Bone marrow (tissue), 2 donors: ENCODE results near the gene USP35.
"Not testable (repeated sequence)": the region's sequence is repeated elsewhere in the genome, so short reads cannot be mapped to it uniquely, and the experiment has no call there.

Source experiments
- DNase-seq, 2 donors: peaks; one replicate each; lab custom pipeline; 2025; lab: John Stamatoyannopoulos, UW

The USP35 gene

DNA sequence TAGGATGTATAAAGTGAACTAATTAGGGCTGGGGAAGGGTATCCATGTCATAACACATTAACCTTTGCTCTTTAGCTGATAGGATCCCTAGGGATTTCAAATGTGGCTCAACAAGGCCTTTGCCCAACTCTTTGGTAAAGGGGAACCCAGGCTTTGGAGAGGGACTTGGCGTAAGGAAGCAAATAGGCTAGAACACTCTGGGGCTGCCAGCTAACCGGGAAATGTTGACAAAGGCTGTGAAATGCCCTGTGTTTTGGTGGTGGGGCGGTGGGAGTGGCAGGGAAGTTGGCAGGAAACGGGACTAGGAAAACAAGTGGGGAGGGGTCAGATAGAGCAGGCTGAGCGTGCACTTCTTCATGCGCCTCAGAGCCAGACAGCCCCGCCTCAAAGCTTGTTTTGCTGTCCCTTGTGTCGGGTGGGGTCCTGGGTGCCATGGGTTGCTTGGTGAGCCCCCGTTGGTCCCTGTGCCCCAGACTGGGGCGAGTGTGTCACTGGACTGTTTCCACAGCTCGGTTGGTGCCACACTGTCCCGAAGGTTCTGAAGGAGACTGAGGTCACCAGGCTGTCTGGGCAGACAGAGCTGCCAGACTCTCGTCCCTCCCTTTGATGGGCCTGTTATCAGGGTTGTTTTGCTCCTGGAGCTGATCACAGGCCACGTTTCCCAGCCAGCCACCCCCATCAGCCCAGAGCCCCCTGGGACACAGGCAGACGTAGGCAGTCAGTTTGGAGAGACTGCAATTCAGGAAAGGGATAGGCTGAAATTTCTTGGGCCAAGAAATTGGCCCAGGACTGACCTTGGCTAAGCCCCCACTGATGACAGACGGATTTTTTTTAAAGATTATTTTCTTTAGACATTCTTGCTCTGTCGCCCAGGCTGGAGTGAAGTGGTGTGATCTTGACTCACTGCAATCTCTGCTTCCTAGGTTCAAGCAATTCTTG is 19.9 kb upstream of the USP35 start:
- no peak for DNase-seq

DNA sequence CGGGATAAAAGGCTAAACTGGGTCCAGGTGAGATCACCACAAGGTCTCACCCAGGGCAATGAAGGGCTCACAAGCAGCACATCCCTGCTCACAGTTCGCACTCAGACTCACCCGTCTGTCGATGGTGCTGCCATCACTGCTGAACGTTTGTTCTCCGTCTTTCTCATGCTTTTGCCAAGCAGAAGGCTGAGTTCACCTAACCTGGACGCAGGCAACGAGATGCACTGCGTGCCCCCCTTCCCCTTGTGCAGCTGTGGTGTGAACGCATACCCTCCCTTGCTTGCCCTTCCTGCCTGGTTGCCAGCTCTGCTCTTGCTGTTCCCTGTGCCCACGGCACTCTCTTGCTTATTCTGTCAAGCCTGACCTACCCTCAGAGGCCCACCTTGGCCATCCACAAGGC is 18.3 kb upstream of the USP35 start:
- DNase-seq = no peak

DNA sequence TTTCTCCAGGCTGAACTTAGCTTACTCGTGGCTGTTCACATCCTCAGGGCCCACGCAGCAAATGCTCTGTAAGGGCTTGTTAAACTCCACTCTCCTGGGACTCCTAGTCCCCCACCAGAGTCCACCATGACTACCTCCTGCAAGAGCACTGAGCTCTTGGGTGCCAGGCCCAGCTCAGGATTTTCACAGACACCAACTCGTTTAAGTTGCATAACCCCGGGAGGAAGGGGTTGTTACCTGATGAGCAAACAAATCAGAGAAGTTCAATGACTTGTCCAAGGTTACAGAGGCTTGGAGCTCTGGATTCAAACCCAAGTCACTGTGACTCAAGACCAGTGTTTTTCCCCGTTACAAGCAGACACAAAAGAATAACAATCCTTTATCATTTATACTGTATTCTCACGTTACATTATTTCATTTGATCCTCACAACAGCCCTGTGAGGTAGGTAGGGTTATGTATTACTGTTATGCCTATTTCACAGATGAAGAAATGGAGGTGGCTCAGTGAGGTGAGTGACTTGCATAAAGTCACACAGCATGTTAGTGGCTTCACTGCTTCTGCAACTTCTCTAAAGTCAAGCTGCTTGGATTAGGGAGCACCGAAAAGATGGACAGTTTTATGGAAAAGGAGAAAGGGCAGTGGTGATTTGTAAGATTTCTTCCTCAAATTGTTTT is 17.7 kb upstream of the USP35 start:
- no peak for DNase-seq

DNA sequence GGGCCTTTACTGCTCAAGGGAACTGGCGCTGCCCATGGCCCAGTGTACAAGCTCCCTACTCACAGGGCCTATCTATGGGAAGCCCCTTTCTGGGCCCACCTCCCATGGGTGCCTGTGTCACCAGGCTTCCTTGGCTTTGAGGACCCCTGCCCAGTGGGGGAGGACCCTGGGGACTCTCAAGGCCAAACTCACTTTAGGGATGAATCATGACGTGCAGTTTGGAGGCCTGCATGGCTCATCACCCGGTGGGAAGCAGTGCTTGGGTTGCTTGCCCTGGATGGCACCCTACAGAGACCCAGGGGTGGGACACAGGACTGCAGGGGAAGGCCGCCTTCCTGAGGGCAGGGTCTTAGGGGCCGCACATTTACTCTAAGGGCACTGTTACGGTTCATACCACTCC is 16.8 kb upstream of the USP35 start:
- DNase-seq = no peak

DNA sequence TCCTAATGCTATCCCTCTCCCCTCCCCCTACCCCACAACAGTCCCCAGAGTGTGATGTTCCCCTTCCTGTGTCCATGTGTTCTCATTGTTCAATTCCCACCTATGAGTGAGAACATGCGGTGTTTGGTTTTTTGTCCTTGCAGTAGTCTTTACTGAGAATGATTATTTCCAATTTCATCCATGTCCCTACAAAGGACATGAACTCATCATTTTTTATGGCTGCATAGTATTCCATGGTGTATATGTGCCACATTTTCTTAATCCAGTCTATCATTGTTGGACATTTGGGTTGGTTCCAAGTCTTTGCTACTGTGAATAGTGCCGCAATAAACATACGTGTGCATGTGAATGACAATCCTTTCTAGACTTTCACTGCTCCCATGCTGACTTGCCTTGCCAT is 12.9 kb upstream of the USP35 start:
- DNase-seq = not testable (repeated sequence)

DNA sequence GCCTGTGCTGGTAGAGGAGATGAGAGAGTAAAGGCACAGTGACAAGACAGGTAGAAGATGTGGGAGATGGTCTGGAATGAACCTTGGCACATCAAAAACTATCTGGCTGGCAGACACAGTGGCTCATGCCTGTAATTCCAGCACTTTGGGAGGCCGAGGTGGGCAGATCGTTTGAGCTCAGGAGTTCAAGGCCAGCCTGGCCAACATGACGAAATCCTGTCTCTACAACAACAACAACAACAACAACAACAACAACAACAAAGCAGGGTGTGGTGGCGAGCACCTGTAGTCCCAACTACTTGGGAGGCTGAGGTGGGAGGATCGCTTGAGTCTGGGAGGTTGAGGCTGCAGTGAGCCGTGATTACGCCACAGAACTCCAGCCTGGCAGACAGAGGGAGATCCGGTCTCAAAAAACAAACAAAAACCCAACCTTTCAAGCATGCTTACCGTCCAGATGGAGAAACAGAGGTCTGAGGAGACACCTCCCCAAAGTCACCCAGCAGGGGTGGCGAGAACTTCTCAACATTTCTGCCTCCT is 12.0 kb upstream of the USP35 start:
- no peak for DNase-seq

DNA sequence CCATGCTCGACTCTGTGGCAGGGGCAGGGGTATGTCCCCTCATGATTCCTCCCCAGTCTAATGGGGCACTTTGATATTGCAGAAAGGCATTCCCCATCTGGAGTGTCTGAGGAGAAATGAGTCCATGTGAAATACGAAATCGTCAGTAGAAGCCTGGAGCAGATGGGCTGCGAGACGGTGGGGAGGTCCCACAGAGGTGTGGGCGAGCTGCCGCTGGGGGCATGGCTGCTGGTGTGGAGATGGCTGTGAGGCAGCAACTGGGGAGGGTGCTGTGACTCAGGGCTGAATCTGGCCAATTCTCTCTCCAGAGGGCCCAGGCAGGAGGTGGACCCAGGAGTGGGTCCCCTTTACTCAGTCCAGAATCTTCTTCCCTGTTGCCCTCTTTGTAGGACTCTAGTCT is 11.5 kb upstream of the USP35 start:
- no peak for DNase-seq

DNA sequence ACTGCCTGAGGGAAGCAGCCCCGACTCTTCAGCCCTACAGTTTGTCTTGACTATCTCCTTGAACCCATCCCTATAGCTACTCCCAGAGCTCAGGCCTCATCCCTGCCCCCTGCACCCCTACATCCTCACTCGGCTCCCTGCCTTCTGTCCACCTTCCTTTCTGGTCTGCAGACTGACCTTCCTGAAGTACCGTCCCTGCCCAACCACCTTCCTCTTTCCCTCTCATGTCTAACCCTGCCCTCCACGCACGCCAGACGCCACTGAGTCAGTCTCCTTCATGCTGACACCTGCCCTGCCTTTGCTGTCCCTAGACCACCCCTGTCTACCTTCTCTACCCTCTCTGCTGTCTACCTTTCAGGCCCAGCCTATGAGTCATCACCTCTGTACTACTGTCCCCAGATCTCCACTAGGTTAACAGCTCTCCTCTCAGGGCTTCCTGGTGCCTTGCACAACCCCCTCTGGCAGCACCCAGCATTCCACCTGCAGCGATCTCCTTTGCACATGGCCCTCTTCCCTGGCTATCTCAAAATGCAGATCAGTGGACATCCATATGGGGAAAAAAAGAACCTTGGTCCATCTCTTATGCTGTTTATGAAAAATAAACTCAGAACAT is 9.2 kb upstream of the USP35 start:
- no peak for DNase-seq

DNA sequence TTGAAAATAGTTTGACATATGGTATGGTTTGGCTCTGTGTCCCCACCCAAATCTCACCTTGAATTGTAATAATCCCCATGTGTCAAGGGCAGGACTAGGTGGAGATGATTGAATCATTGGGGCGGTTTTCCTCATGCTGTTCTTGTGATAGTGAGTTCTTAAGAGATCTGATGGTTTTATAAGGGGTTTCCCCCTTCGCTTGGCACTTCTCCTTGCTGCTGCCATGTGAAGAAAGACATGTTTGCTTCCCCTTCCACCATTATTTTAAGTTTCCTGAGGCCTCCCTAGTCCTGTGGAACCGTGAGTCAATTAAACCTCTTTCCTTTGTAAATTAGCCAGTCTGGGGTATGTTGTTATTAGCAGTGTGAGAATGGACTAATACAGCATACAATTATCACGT is 8.0 kb upstream of the USP35 start:
- no peak for DNase-seq

DNA sequence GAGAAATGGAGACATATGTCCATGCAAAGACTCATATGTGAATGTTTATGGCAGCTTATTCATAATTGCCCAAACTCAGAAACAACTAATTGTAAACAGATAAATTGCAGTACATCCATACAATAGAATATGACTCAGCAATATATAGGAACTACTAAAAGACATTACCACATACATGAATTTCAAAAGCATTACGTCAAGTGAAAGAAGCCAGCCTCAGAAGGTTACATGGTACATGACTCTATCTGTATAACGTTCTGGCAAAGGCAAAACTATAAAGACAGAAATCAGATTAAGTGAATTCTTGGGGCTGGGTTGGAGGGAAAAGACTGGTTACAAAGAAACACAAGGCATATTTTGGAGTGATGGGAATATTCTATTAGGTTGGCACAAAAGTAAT is 7.5 kb upstream of the USP35 start:
- DNase-seq = no peak

DNA sequence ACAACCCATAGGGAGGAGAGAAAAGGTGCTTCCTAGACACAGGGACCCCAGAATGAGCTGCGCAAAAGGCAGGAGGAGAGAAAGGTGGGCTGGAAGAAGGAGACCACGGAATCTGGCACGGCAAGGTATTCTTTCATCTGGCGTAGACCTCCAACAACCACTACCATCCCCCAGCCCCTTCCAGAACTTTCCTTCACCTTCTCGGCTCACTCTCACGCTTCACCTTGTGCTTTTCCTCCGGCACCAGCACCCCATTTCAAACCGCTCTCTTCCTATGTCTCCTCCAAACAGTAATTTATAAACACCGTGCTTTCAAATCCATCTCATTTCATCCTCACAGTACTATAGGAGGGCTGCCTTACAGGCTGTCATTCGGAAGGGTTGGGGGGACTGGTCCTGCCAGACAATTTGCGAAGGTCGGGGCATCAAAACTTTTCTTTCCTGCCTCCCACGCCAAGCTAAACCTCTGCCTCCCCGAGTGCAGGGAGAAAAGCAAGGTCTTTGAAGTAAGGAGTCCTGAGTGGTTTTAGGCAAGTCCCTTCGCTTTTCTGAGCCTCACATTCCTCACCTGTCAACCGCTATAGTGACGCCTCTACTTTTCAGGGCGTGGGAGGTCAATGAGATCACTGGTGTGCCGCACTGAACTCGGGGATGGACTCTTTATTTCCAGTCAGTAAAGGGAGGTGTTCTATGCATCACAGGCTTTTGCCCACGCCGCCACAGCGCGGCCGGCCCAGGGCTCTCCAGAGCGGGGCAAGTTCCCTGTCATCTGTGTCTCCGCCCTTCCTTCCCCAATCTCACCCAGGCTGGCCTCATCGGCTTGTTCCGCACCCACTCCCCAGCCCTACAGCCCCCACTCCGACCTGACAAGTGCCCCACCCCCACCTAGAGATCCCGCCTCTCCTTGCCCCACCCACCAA is 1.1 kb upstream of the USP35 start:
- peak; percentile 89 to 96 for DNase-seq

DNA sequence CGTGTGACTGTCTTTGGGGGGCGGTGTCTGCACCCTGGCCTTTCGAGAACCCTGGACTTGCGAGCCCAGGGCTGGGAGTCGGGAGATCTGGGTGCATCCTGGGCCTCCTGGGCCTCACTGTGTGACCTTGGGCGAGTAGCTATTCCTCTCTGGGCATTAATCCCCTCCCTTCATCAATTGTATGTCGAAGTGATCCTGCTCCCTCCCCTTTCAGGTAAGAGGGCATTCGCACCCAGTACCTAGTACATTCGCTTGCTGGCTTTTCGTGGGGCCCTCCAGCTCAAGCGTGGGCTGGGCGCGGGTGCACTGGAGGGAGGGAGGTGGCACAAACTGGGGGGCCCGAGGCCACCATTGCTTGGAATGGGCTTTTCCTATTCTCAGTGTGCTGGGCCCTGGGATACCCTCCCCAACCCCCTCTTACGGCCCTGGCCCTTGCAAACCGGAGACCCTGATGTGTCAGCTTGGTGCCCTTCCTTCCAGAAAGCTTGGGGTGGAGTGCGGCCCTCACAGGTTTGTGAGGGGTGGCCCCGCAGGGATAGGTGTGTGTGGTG is 530 bp downstream of the USP35 start:
- no peak for DNase-seq

DNA sequence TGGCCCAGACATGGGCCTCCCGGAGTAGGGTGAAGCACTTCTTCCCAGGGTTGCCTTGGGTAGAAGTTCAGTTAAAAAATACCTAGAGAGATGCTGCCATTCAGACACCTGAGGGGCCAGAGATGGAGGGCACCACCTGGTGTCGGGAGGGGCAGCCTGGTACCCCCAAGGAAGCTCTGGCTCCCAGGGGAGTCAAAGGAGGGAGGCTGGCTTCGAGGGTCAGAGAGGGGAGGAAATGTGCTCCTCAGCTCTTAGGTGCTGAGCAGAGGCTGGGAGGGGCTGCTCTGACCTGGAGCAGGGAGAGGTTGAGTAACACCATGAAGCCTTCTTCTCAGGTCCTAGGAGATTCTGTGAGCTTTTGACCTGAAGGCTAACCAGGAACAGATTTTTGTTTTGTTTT is 1.1 kb downstream of the USP35 start:
- DNase-seq = no peak

DNA sequence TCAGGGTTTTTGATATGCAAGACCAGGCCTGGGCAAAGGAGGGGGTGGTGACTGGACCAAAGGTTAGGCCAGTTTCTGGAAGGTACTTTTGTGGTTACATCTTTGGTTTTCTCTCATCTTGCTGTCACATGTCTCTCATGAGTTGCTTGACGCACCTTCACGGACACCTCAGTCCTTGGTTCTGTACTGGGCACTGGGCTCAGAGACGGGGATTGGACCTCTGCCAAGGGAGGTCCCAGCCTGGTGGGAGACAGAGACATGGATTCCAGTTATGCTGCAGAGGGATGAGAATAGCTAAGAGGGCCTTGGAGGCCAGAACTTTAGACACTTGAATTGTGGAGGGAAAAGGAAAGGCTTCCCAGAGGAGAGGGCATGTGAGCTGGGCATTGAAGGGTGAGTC is 1.7 kb downstream of the USP35 start:
- DNase-seq = no peak

DNA sequence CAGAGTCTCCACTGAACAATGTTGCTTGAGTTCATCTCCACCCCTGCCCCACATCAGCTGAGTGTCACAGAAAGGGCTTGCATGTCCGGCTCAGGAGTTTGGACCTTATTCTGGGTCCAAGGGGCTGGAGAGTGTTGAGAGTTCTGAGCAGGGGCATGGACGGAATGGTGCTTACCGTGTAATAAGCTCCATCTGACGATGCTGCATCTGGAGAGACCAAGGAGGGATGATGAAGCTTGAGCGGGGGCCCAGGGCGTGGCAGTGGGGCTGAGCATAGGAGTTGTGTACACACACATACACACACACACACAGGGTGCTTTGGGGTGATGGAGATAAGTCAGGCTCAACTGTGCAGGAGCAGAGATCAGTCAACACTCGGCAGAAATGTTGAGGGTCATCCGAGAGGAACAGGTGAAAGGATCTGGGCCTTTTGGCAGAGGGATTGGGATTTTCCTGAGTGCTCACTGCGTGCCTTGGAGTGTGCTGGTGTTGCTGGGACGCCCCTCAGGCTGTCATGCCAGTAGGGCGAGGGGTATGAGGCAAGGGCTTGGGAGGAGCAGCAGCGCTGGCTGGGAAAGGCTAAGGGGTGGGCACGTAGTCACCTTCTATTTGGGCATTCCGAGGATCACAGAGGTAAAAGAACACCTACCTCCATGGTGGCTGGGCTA is 2.3 kb downstream of the USP35 start:
- no peak for DNase-seq

DNA sequence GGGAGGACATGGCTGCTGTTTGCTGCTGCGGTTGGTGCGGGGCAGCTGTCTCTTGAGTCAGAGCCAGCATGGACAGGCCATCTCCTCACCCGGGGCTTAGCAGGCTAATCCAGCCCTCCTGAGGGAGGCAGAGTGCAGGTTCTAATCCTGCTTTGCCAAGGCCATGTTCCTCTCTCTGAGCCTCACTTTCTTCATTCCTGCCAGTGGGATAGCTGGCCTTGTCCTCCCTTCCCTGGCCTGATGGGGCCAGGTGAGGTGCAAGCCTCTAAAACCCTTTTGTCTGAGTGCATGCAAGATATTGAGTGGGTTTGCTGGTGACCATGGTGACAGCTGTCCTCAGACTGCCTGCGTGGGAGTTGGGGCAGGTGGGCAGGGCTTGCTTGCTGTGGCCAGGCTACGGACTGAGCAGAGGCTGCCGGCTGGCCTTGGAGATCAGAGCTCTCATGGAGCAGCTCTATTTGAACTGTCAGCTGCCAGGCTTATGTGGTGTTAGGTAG is 3.6 kb downstream of the USP35 start:
- no peak for DNase-seq

DNA sequence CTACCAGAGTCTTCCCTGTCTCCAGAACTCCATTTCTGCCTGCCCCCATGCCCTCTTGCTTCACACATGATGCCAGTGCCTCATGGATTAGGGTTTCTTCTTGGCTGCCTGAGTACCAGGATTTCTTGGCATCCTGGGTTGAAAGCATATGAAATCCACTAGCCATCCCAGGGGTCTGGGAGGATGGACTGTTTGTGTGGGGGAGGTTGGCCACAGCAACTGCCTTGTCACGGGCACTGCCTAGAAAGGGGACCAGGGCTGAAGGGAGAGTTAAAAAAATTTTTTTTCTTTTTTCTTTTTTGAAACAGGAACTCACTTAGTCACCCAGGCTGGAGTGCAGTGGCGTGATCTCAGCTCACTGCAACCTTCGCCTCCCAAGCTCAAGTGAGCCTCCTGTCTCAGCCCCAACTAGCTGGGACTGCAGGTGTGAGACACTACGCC is 4.2 kb downstream of the USP35 start:
- peak in 1 of 2 donors; percentile 71 for DNase-seq

DNA sequence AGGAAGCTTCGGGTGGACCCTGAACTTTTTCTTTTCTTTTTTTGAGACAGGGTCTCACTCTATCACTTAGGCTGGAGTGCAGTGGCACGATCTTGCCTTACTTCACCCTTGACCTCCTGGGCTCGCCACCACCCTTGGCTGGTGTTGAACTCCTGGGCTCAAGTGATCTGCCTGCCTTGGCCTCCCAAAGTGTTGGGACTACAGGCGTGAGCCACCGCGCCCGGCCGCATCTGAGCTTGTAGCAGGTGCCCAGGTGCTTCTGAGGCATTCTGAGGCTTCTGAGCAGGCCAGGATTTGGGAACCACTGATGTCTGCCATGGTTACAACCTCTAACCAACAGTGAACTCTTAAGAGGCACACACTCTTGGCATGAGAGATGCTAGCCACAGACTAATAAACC is 5.1 kb downstream of the USP35 start:
- DNase-seq = no peak

DNA sequence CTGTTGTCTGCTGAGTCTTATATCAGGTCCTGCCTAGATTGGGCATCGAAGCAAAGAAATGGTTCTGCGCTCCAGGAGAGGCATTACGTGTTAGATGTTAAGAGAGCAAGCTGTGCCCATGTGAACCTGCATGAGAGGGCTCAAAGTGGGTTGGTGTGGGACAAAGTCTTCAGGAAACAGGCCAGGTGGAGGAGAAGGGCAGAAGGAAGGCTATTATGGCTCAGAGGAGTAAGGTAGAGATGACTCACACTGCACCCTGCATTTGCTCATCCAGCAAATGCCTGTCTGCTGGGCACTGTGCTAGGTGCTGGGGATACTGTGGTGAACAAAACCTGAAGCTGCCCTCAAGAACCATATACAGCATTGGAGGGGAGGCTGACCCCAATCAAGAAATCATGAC is 5.8 kb downstream of the USP35 start:
- no peak for DNase-seq

DNA sequence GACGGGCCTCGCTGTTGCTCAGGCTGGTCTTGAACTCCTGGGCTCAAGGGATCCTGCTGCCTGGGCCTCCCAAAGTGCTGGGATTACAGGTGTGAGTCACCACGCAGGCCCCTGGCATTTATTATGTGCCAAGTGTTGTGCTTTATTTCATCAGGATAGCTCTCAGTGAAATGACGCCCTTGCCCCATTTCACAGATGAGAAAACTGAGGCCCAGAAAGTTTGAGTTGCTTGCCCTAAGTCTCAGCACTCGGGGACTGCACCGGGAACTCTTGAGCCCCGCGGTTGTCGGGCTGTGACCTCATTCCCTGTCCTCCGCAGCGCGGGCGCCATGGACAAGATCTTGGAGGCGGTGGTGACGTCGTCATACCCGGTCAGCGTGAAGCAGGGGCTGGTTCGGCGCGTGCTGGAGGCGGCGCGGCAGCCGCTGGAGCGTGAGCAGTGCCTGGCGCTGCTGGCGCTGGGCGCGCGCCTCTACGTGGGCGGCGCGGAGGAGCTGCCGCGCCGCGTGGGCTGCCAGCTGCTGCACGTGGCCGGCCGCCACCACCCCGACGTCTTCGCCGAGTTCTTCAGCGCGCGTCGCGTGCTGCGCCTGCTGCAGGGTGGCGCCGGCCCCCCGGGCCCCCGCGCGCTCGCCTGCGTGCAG is 7.3 kb downstream of the USP35 start:
- no peak for DNase-seq
